NCI-H1694 (cell line): ENCODE measurements around the gene ACOT13.
"Not testable (repeated sequence)": the region's sequence is repeated elsewhere in the genome, so short reads cannot be mapped to it uniquely, and the experiment has no call there.

Experiments
- DNase-seq: peaks from one replicate; lab custom pipeline; 2025; lab: John Stamatoyannopoulos, UW

The ACOT13 gene

GRCh38 chr6:24662236-24662635, 4.6 kb upstream of the ACOT13 start:
- no peak for DNase-seq

- DNase-seq, result no peak
Observed at GRCh38 chr6:24663189-24663588, 3.7 kb upstream of the ACOT13 start.

GRCh38 chr6:24664046-24664987, 2.6 kb upstream of the ACOT13 start:
- no peak for DNase-seq

- no peak for DNase-seq
Observed at GRCh38 chr6:24666097-24666640, 708 bp upstream of the ACOT13 start.

GRCh38 chr6:24667378-24667803, 514 bp downstream of the ACOT13 start:
- DNase-seq, result no peak

- DNase-seq, result not testable (repeated sequence)
Observed at GRCh38 chr6:24668066-24668996, 1.5 kb downstream of the ACOT13 start.

- DNase-seq, result no peak
Observed at GRCh38 chr6:24668997-24669361, 2.1 kb downstream of the ACOT13 start.

GRCh38 chr6:24670492-24670891, 3.6 kb downstream of the ACOT13 start:
- not testable (repeated sequence) for DNase-seq

- DNase-seq, result not testable (repeated sequence)
Observed at GRCh38 chr6:24671077-24671476, 4.2 kb downstream of the ACOT13 start.

- DNase-seq, result no peak
Observed at GRCh38 chr6:24672620-24673182, 5.8 kb downstream of the ACOT13 start.

- no peak for DNase-seq
Observed at GRCh38 chr6:24673625-24674024, 6.7 kb downstream of the ACOT13 start.

GRCh38 chr6:24678792-24679352, 12.0 kb downstream of the ACOT13 start:
- not testable (repeated sequence) for DNase-seq

GRCh38 chr6:24680582-24680981, 13.7 kb downstream of the ACOT13 start:
- DNase-seq, result no peak

GRCh38 chr6:24683297-24684296, 16.7 kb downstream of the ACOT13 start:
- no peak for DNase-seq

GRCh38 chr6:24686408-24686807, 19.5 kb downstream of the ACOT13 start:
- no peak for DNase-seq

GRCh38 chr6:24686946-24687345, 20.1 kb downstream of the ACOT13 start:
- no peak for DNase-seq

- DNase-seq, result no peak
Observed at GRCh38 chr6:24689964-24690363, 23.1 kb downstream of the ACOT13 start.

- no peak for DNase-seq
Observed at GRCh38 chr6:24690593-24690992, 23.7 kb downstream of the ACOT13 start.

GRCh38 chr6:24691550-24691949, 24.7 kb downstream of the ACOT13 start:
- no peak for DNase-seq

- no peak for DNase-seq
Observed at GRCh38 chr6:24692003-24692402, 25.1 kb downstream of the ACOT13 start.
